GM12865 (cell line): ENCODE data around the gene PRKAR1B.

Experiments used
- DNase-seq: peaks from one replicate; pipeline ENCODE4 v3.0.0; 2010; ENCODE audit warnings: low read depth
- H3K4me3 ChIP-seq: 2 replicates; pipeline ENCODE4 v1.5.1; 2011; ENCODE audit warnings: mild to moderate bottlenecking, low read depth, low read length, control low read depth
- TF ChIP-seq, protein P1 (sequence below): IDR thresholded peaks from 2 replicates; pipeline ENCODE4 v1.5.1; 2011; ENCODE audit warnings: low read length, control low read depth, low read depth, inconsistent platforms; ENCODE audit not compliant: insufficient read depth; ENCODE audit errors: missing control alignments

PRKAR1B gene

DNA sequence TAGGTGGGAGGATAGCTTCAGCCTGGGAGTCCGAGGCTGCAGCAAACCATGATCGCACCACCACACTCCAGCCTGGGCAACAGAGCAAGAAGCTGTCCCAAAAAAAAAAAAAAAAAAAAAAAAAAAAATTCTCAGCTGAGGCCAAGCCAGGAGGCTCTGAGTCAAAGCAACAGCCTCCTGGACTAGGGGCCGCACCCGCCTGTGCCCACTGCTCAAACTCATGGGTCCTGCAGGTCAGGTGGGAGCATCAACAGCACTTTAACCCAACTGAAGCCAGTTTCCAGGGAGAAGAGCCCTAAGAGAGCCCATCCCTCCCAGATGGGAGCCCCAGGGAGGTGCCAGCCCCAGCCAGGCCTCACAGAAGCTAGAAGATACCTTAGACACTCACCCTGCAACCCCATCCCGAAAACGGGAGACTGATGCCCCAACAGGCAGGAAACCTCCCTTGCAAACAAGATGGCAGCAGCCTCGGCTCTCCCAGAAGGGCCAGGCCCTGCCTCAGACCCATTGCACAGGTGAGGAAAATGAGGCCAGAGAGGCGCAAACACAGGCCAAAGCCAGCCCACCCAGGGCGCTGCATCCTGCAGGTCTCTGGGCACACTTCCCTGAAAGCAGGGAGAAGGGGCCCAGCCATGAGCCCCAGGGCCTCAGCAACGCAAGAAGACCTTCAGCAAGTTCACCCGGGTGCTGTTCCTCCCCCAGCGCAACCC, 218.5 kb downstream of the PRKAR1B start:
- no peak for DNase-seq
- TF ChIP-seq, protein P1, sequence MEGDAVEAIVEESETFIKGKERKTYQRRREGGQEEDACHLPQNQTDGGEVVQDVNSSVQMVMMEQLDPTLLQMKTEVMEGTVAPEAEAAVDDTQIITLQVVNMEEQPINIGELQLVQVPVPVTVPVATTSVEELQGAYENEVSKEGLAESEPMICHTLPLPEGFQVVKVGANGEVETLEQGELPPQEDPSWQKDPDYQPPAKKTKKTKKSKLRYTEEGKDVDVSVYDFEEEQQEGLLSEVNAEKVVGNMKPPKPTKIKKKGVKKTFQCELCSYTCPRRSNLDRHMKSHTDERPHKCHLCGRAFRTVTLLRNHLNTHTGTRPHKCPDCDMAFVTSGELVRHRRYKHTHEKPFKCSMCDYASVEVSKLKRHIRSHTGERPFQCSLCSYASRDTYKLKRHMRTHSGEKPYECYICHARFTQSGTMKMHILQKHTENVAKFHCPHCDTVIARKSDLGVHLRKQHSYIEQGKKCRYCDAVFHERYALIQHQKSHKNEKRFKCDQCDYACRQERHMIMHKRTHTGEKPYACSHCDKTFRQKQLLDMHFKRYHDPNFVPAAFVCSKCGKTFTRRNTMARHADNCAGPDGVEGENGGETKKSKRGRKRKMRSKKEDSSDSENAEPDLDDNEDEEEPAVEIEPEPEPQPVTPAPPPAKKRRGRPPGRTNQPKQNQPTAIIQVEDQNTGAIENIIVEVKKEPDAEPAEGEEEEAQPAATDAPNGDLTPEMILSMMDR: no peak
- H3K4me3 ChIP-seq: no peak overlapping the region

- TF ChIP-seq, protein P1: no peak
- no peak overlapping the region for H3K4me3 ChIP-seq
- no peak for DNase-seq
Observed at GRCh38 chr7:507623-508300, 219.3 kb downstream of the PRKAR1B start.

GRCh38 chr7:506921-507622, 220.0 kb downstream of the PRKAR1B start:
- DNase-seq: no peak
- no peak overlapping the region for H3K4me3 ChIP-seq
- TF ChIP-seq, protein P1: no peak

DNA sequence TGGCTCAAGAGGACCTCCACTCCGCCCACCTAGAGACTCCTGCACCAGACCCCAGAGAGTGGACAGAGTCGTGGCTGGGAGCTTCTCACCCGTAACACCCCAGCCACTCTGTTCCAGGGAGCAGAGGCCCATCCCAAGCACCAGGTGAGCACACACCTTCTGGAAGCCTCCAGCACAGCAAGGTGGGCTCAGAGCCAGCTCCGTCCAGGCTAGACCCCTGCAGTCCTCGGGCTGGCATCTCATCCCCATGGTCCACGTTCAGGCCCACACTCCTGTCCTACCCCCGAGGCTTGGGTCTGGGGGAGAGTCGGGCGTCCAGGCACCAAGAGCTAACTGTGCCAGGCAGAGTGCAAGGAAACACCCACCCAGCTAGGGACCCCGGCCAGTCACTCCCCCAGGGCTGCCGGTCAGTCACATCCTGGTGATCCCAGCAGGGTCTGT, 220.7 kb downstream of the PRKAR1B start:
- TF ChIP-seq, protein P1: no peak
- DNase-seq: no peak
- H3K4me3 ChIP-seq: no peak overlapping the region

- H3K4me3 ChIP-seq: no peak overlapping the region
- TF ChIP-seq, protein P1: no peak
- no peak for DNase-seq
Observed at GRCh38 chr7:505171-505570, 221.9 kb downstream of the PRKAR1B start.

- DNase-seq: no peak
- TF ChIP-seq, protein P1: no peak
- no peak overlapping the region for H3K4me3 ChIP-seq
Observed at GRCh38 chr7:504221-505111, 222.6 kb downstream of the PRKAR1B start.
